ENCODE results near the gene NIPSNAP3A. TPM values are rescaled to one million over a fixed set of nuclear protein-coding genes. Genes with fewer than 3 reads are reported as not detected.

NIPSNAP3A gene
- total and polyA plus RNA-seq, 12 donors: 10.2 to 34.9 (median 24.3) TPM

GRCh38 chr9:104774132-104774531, 26.6 kb downstream of the NIPSNAP3A start:
- H3K27me3 ChIP-seq: no peaks in the 10 kb centered on the region
- peaks cover 0 to 55% (median 36%) of the 10 kb centered on the region in 9 donors for H3K4me1 ChIP-seq
- 19 to 43% methylated on average over 1 of the region's 1 CpG for WGBS, 2 donors
- peaks cover 0 to 49% (median 0%) of the 10 kb centered on the region in 9 donors for H3K36me3 ChIP-seq
- TF ChIP-seq CTCF (IDR thresholded peaks at IDR 0.05): no peak
- peak overlapping the region in 6 of 10 donors; percentile 23 to 36 (median 28) for H3K4me3 ChIP-seq
- intact Hi-C loops (cut with DNase I): no loop called here
- no peak for ATAC-seq
- peak overlapping the region in 9 of 10 donors; percentile 66 to 87 (median 82) for H3K27ac ChIP-seq
- H3K9me3 ChIP-seq: no peaks in the 10 kb centered on the region
- DNase-seq: no peak

- intact Hi-C loops (cut with DNase I): no loop called here
- DNase-seq (peak in 1 of 2 donors; percentile 36), ATAC-seq (peak; percentile 45 to 90 (median 84))
- Histone ChIP-seq H3K9me3 (no peaks in the 10 kb centered on the region), H3K36me3 (peaks cover 0 to 45% (median 0%) of the 10 kb centered on the region in 9 donors), H3K27ac (peak overlapping the region; percentile 57 to 87 (median 80)), H3K4me1 (peaks cover 0 to 55% (median 36%) of the 10 kb centered on the region in 9 donors), H3K4me3 (peak overlapping the region in 3 of 10 donors; percentile 6 to 36 (median 29)), H3K27me3 (no peaks in the 10 kb centered on the region)
- TF ChIP-seq CTCF (IDR thresholded peaks at IDR 0.05): no peak
- WGBS, 2 donors: 70 to 77% methylated on average over 11 of the region's 11 CpGs
These were observed 27.5 kb downstream of the NIPSNAP3A start for GRCh38 chr9:104774831-104775573.

- intact Hi-C loops (cut with DNase I): no loop called here
- H3K27me3 ChIP-seq: no peaks in the 10 kb centered on the region
- DNase-seq (no peak), ATAC-seq (peak in 7 of 8 donors; percentile 14 to 66 (median 29))
- peaks cover 0 to 42% (median 0%) of the 10 kb centered on the region in 9 donors for H3K36me3 ChIP-seq
- H3K4me1 ChIP-seq: peaks cover 0 to 55% (median 36%) of the 10 kb centered on the region in 9 donors
- H3K27ac ChIP-seq: peak overlapping the region; percentile 3 to 87 (median 80)
- no peak overlapping the region for H3K4me3 ChIP-seq
- TF ChIP-seq CTCF (IDR thresholded peaks at IDR 0.05): no peak
- no peaks in the 10 kb centered on the region for H3K9me3 ChIP-seq
These were observed 28.1 kb downstream of the NIPSNAP3A start for GRCh38 chr9:104775574-104775936.

GRCh38 chr9:104775976-104776375, 28.5 kb downstream of the NIPSNAP3A start:
- DNase-seq (no peak), ATAC-seq (peak in 4 of 8 donors; percentile 1 to 9 (median 8))
- 99 to 100% methylated on average over 2 of the region's 2 CpGs for WGBS, 2 donors
- Histone ChIP-seq H3K4me3 (no peak overlapping the region), H3K4me1 (peaks cover 0 to 57% (median 36%) of the 10 kb centered on the region in 9 donors), H3K9me3 (no peaks in the 10 kb centered on the region), H3K36me3 (peaks cover 0 to 38% (median 0%) of the 10 kb centered on the region in 9 donors), H3K27me3 (no peaks in the 10 kb centered on the region), H3K27ac (peak overlapping the region; percentile 3 to 87 (median 80))
- intact Hi-C loops (cut with DNase I): no loop called here
- TF ChIP-seq CTCF (IDR thresholded peaks at IDR 0.05): no peak
